Activated CD4-positive, alpha-beta memory T cell treated with anti-CD3 and anti-CD28 coated beads for 36 hours (primary cell): Measurements from ENCODE around the gene GM2A. TPM values are rescaled to one million over a fixed set of nuclear protein-coding genes. Genes with fewer than 3 reads are reported as not detected.

Experiments used
- CTCF ChIA-PET: fragments of 350-600 bp; sonication (Branson Sonifier 250); formaldehyde crosslinking; loops from one replicate; lab custom pipeline; 2021; ENCODE audit warnings: antibody characterized with exemption, inconsistent platforms; lab: Charles Lee
- POLR2A ChIA-PET: fragments of 350-600 bp; sonication (Branson Sonifier 250); formaldehyde crosslinking; loops from one replicate; lab custom pipeline; 2021; ENCODE audit warnings: antibody characterized with exemption; lab: Charles Lee
- DNase-seq: peaks from one replicate; pipeline ENCODE4 v3.0.0-alpha.2; 2020
- H3K27ac Mint-ChIP-seq: one replicate; pipeline ENCODE4 v1.8.0; 2021; ENCODE audit warnings: mixed read lengths
- H3K27me3 Mint-ChIP-seq: one replicate; pipeline ENCODE4 v1.8.0; 2021; ENCODE audit warnings: mixed read lengths
- H3K36me3 Mint-ChIP-seq: one replicate; pipeline ENCODE4 v1.8.0; 2021; ENCODE audit warnings: mixed read lengths
- H3K4me1 Mint-ChIP-seq: one replicate; pipeline ENCODE4 v1.8.0; 2021; ENCODE audit warnings: low read depth, mixed read lengths
- H3K4me3 Mint-ChIP-seq: one replicate; pipeline ENCODE4 v1.8.0; 2021; ENCODE audit warnings: mild to moderate bottlenecking, mixed read lengths
- H3K9me3 Mint-ChIP-seq: one replicate; pipeline ENCODE4 v1.8.0; 2021; ENCODE audit warnings: mixed read lengths
- intact Hi-C: fragments of 100-400 bp; cut with micrococcal nuclease; formaldehyde crosslinking; loops from one replicate; pipeline ENCODE4 v1.15.1; 2023
- total RNA-seq, 2 experiments: library from RNA; stranded (reverse); gene quantifications; one replicate each; pipeline ENCODE4 v1.2.3, GENCODE V29; 2021

Gene GM2A
- total RNA-seq, 2 experiments from 2014 or later: 28.7 to 29.1 TPM

DNA sequence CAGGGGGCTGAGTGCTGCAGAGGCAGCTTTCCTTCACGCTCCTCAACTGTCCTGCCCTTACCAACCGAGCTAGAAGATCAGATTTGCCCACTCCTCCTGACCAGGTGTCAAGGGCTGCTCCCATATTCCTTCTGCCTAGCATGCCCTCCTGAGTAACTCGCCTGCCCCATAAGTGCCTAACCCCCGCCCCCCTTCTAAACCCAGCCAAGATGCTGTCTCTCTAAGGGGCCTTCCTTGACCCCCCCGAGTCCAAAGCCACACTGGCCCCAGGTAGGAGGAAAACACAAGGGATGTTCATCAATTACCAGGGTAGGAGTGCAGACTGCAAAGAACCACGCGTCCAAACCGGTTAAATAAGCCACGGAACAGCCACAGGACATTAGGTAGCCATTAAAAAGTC is 33.8 kb upstream of the GM2A start:
- H3K9me3 Mint-ChIP-seq: no peaks in the 10 kb centered on the region
- intact Hi-C loops: loop anchor here (10.0 kb wide), 1 partner anchor 434 kb away; no protein-coding TSS in a partner anchor
- ChIA-PET CTCF (no interaction called here), POLR2A (no interaction called here)
- H3K4me1 Mint-ChIP-seq: peaks cover 76% of the 10 kb centered on the region
- DNase-seq: no peak
- H3K36me3 Mint-ChIP-seq: peaks cover 11% of the 10 kb centered on the region
- H3K27ac Mint-ChIP-seq: peak overlapping the region; percentile 36
- no peaks in the 10 kb centered on the region for H3K27me3 Mint-ChIP-seq
- no peak overlapping the region for H3K4me3 Mint-ChIP-seq

DNA sequence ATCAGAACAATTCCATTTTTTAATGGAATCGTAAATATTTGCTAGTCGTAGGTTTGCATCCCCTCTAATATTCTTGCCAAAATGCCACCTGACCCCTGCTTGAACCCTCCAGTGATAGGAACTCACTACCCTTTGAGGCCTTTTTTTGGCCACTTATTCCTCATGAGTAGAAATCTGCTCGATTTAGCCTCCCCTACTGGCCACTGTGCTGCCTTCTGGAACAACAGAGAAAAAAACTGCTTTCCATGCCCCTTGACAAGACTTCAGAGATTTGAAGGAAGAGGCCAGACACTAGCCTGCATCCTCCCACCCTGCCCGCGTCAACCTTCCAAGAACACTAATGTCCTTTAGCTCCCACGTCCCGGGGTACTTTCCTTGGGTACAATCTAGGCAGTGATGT is 33.2 kb upstream of the GM2A start:
- H3K36me3 Mint-ChIP-seq: peaks cover 6% of the 10 kb centered on the region
- H3K4me1 Mint-ChIP-seq: peaks cover 75% of the 10 kb centered on the region
- no peaks in the 10 kb centered on the region for H3K27me3 Mint-ChIP-seq
- ChIA-PET POLR2A (interaction anchor here (1.2 kb wide), 1 partner anchor 33 kb away, joined by 3 read pairs; the partner anchor contains the start of gene GM2A), CTCF (interaction anchor here (0.5 kb wide), 1 partner anchor 520 kb away, joined by 3 read pairs; no protein-coding TSS in a partner anchor)
- peak overlapping the region; percentile 86 for H3K27ac Mint-ChIP-seq
- DNase-seq: no peak
- intact Hi-C loops: loop anchor here (10.0 kb wide), 1 partner anchor 435 kb away; no protein-coding TSS in a partner anchor
- no peaks in the 10 kb centered on the region for H3K9me3 Mint-ChIP-seq
- H3K4me3 Mint-ChIP-seq: no peak overlapping the region

DNA sequence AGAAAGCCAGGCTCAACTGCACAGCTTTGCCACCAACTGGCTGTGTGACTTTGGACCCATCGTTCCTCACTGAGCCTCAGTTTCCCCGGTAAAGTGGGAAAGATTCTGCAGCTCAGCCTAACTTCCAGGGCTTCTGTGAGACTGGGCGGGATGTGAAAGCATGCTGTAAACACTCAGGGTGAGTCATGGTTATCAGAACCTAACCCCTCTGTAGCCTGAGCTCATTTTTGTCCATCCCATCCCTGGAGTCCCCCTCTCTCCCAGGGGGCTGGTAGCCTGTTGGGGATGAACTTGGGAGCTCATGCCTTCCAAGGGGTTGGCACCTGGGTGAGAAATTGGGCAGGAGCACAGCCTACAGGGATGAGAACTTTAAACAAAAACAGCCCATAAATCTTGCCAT is 31.4 kb upstream of the GM2A start:
- H3K36me3 Mint-ChIP-seq: peaks cover 6% of the 10 kb centered on the region
- no peaks in the 10 kb centered on the region for H3K27me3 Mint-ChIP-seq
- POLR2A ChIA-PET: interaction anchor here (0.7 to 3.6 kb wide), 3 partner anchors 8 to 20 kb away, joined by 3 to 95 read pairs (median 6); no protein-coding TSS in a partner anchor
- H3K4me3 Mint-ChIP-seq: peak overlapping the region; percentile 89
- peak overlapping the region; percentile 86 for H3K27ac Mint-ChIP-seq
- no peak for DNase-seq
- intact Hi-C loops: no loop called here
- no peaks in the 10 kb centered on the region for H3K9me3 Mint-ChIP-seq
- CTCF ChIA-PET: interaction anchor here (0.8 to 3.5 kb wide), 6 partner anchors 9 to 96 kb away, joined by 3 to 43 read pairs (median 6); no protein-coding TSS in a partner anchor
- peaks cover 72% of the 10 kb centered on the region for H3K4me1 Mint-ChIP-seq

DNA sequence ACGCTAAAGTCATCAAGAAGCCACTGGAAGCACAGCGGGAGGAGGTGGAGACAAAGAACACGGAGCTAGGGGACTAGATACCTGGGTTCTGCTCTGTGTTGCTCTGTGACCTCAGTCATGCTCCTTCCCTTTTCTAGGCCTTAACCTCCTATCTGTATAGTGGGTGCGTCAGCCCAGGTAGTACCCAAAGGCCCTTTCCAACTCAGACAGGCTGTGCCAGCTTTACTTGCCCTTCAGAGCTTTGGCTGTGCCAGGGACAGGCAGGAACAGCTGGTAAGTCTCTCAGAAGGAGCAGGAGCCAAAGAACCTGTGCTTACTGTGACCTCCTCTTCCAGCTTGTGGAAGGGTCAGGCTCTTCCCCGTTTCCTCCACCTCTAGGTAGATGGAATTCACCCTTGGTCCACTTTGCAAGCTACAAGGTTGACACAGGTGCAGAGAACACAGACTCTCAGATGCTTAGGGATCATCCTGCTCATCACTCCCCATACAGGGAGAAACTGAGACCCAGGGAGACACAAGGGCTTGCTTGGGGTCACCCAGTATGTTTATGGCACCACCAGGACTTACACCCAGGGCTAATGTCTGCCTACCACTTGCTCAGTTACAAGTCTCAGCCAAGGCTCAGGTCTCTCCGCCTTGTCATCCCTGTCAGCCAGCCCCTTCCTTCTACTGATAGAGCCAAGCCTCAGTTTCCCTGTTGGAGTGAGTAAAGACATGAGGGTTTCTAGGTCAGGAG is 30.8 kb upstream of the GM2A start:
- intact Hi-C loops: no loop called here
- Mint-ChIP-seq H3K4me3 (peak overlapping the region; percentile 89), H3K4me1 (peaks cover 65% of the 10 kb centered on the region), H3K27ac (peak overlapping the region; percentile 86), H3K36me3 (peaks cover 5% of the 10 kb centered on the region), H3K9me3 (no peaks in the 10 kb centered on the region), H3K27me3 (no peaks in the 10 kb centered on the region)
- DNase-seq: no peak
- ChIA-PET CTCF (interaction anchor here (0.8 to 3.5 kb wide), 10 partner anchors 7 to 96 kb away, joined by 3 to 43 read pairs (median 7); no protein-coding TSS in a partner anchor), POLR2A (interaction anchor here (0.6 to 3.6 kb wide), 5 partner anchors 9 to 31 kb away, joined by 3 to 95 read pairs (median 6); partner anchors contain the start of gene GM2A)

DNA sequence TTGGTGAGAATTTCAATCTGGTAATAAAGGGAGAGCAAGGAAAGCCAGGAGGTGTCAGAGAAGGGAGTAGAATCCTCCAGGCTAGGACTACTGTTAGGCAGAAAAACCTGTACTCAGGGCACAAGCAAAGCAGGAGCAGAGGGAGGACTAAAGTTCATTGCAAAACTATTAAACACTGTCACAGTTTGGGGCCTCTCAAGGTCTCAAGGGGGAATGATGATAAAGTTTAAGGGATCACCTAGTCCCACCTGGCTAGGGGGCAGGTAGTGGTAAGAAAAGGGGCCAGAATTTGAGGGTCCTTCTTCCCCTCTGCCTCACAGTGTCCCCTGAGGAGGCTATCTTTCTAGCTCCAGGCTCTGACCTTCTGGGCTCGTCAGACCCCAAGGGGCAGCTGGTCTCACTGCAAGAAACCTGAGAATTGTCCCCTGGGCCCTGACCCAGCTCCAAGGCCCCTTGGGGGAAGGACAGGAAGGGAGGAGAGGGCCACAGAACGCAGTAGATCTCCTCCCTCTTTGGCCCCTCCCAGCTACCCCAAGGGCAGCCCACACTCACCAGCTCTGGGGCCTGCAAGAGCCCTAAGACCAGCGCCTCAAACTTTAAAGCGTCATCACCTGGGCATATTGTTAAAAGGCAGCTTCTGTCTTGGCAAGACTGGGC is 30.1 kb upstream of the GM2A start:
- DNase-seq: peak; percentile 73
- peak overlapping the region; percentile 86 for H3K27ac Mint-ChIP-seq
- intact Hi-C loops: loop anchor here (1.0 kb wide), 1 partner anchor 9 kb away; no protein-coding TSS in a partner anchor
- no peaks in the 10 kb centered on the region for H3K27me3 Mint-ChIP-seq
- CTCF ChIA-PET: interaction anchor here (1.1 to 3.5 kb wide), 13 partner anchors 8 to 112 kb away, joined by 3 to 43 read pairs (median 8); partner anchors contain the start of gene GM2A
- H3K4me3 Mint-ChIP-seq: peak overlapping the region; percentile 89
- POLR2A ChIA-PET: interaction anchor here (0.6 to 3.6 kb wide), 6 partner anchors 10 to 30 kb away, joined by 3 to 95 read pairs (median 4); partner anchors contain the start of gene GM2A
- H3K4me1 Mint-ChIP-seq: peaks cover 58% of the 10 kb centered on the region
- no peaks in the 10 kb centered on the region for H3K9me3 Mint-ChIP-seq
- H3K36me3 Mint-ChIP-seq: peaks cover 3% of the 10 kb centered on the region

DNA sequence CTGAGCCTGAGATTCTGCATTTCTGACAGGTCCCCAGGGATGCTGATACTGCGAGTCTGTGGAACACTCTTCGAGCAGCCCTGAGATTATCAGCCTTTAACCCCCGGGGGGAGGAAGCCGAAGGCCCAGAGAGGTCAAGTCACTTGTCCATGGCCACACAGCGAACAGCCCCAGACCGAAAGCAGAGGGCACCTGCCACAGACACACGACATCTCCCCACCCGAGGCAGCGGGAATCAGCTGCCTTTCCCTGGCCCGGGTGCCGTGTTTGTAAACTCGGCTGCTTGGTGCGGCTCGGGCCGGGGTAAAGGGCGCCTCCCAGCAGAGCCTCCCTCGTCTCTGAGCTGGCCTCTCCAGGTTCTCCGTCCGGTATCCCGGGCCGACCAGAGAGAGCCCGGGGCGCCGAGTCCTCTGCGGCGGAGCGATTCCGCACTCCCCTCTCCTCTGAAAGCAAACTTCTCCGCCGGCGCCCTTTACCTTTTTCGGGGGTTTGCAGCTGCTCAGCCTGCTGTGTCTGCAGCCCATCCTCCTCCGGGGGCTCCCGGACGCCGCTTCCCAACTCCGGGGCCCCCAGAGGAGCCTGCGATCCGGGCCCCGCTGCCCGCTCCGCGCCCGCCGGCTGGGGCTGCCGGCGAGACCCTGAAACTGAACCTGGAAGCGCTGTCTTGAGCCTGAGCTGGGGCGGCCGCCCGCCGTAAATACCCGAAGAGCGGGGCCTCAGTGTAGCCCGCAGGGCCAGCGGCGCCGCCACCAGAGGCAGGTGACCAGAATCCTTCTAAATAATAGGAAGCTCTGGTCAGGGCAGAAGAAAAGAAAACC is 29.3 kb upstream of the GM2A start, which contains the start of gene CCDC69:
Gene CCDC69, minus strand, starts transcription at position 646 of the 818 bp plus-strand sequence. Its CDS starts 122 bp downstream, at position 524.
- CTCF ChIA-PET: interaction anchor here (0.8 to 3.5 kb wide), 17 partner anchors 8 to 112 kb away, joined by 3 to 43 read pairs (median 6); partner anchors contain the start of gene GM2A
- POLR2A ChIA-PET: interaction anchor here (0.9 to 3.6 kb wide), 7 partner anchors 10 to 74 kb away, joined by 3 to 95 read pairs (median 4); partner anchors contain the start of gene GM2A
- Mint-ChIP-seq H3K4me1 (peaks cover 52% of the 10 kb centered on the region), H3K27me3 (no peaks in the 10 kb centered on the region), H3K4me3 (peak within 1 kb of the TSS; percentile 89), H3K27ac (peak within 1 kb of the TSS; percentile 86), H3K36me3 (peaks cover 3% of the 10 kb centered on the region), H3K9me3 (no peaks in the 10 kb centered on the region)
- DNase-seq: peak; percentile 70
- intact Hi-C loops: loop anchor here (1.0 to 2.0 kb wide), 3 partner anchors 9 to 28 kb away; no protein-coding TSS in a partner anchor

DNA sequence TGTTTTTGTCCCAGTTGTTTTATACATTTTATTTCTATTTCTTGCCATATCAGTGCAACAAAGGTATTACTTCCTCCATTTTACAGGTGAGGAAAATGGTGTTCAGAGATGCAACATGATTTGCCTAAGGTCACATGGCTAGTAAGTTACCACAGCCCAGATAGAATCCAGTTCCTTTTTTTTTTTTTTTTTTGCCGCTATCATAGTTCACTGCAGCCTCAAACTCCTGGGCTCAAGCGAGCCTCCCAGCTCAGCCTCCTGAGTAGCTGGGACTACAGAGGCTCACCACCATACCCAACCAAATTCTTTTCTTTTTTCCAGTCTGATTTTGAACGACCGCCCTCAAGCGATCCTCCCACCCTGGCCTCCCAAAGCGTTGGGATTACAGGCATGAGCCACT is 28.6 kb upstream of the GM2A start:
- Mint-ChIP-seq H3K4me1 (peaks cover 44% of the 10 kb centered on the region), H3K27ac (peak overlapping the region; percentile 86), H3K9me3 (no peaks in the 10 kb centered on the region), H3K4me3 (peak overlapping the region; percentile 89), H3K36me3 (peaks cover 3% of the 10 kb centered on the region), H3K27me3 (no peaks in the 10 kb centered on the region)
- CTCF ChIA-PET: interaction anchor here (0.8 to 3.5 kb wide), 12 partner anchors 9 to 94 kb away, joined by 3 to 43 read pairs (median 6); partner anchors contain the start of gene GM2A
- intact Hi-C loops: loop anchor here (1.0 to 2.0 kb wide), 2 partner anchors 18 to 27 kb away; no protein-coding TSS in a partner anchor
- no peak for DNase-seq
- POLR2A ChIA-PET: interaction anchor here (0.9 to 3.6 kb wide), 7 partner anchors 10 to 75 kb away, joined by 3 to 95 read pairs (median 4); partner anchors contain the start of gene GM2A

DNA sequence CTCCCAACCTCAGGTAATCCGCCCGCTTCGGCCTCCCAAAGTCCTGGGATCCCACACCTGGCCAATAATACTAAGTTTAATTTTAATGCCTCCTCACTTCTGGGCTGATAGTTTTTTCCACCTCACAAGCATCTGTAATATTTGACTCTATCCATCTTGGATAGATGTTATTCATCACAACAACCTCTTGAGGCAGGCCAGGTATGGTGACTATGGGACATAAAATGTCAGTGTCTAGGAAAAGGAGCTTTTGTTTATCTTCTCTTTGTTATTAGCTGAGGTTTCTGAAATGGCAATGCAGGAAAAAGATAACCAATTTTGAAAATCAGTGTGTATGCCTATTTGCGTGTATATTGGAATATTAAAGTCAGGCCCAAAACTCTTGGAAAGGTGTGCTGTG is 27.9 kb upstream of the GM2A start:
- H3K9me3 Mint-ChIP-seq: no peaks in the 10 kb centered on the region
- POLR2A ChIA-PET: no interaction called here

DNA sequence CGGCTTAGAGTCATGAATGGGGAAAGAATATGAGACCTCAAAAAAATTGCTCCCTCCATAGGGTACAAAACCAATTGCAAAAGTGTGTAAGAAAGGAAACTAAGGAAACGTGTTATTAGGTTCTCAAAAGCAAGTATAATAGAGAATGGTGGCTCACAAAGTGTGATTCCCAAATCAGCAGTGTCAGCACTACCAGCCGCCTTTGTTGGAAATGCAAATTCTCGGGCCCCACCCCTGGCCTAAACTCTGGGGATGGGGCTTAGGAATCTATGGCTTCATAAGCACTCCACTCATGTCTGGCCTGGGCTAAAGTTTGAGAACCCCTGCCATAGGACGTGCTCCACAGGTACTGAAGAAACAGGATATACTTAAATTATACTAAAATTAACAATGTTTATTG is 27.5 kb upstream of the GM2A start:
- CTCF ChIA-PET: interaction anchor here (0.6 to 1.5 kb wide), 4 partner anchors 19 to 91 kb away, joined by 3 to 5 read pairs (median 4); no protein-coding TSS in a partner anchor
- H3K4me1 Mint-ChIP-seq: peaks cover 36% of the 10 kb centered on the region
- peaks cover 3% of the 10 kb centered on the region for H3K36me3 Mint-ChIP-seq
- H3K27ac Mint-ChIP-seq: peak overlapping the region; percentile 72
- no peaks in the 10 kb centered on the region for H3K9me3 Mint-ChIP-seq
- intact Hi-C loops: loop anchor here (2.0 kb wide), 1 partner anchor 17 kb away; no protein-coding TSS in a partner anchor
- POLR2A ChIA-PET: no interaction called here
- no peak overlapping the region for H3K4me3 Mint-ChIP-seq
- no peaks in the 10 kb centered on the region for H3K27me3 Mint-ChIP-seq
- DNase-seq: no peak

More for the DNA sequence above, 27.9 kb upstream of the GM2A start:
- DNase-seq: no peak
- H3K4me3 Mint-ChIP-seq: peak overlapping the region; percentile 13
- peak overlapping the region; percentile 72 for H3K27ac Mint-ChIP-seq
- peaks cover 3% of the 10 kb centered on the region for H3K36me3 Mint-ChIP-seq
- peaks cover 40% of the 10 kb centered on the region for H3K4me1 Mint-ChIP-seq
- intact Hi-C loops: loop anchor here (2.0 kb wide), 1 partner anchor 18 kb away; no protein-coding TSS in a partner anchor
- H3K27me3 Mint-ChIP-seq: no peaks in the 10 kb centered on the region
- CTCF ChIA-PET: interaction anchor here (0.6 to 2.4 kb wide), 5 partner anchors 13 to 92 kb away, joined by 3 to 15 read pairs (median 4); no protein-coding TSS in a partner anchor

DNA sequence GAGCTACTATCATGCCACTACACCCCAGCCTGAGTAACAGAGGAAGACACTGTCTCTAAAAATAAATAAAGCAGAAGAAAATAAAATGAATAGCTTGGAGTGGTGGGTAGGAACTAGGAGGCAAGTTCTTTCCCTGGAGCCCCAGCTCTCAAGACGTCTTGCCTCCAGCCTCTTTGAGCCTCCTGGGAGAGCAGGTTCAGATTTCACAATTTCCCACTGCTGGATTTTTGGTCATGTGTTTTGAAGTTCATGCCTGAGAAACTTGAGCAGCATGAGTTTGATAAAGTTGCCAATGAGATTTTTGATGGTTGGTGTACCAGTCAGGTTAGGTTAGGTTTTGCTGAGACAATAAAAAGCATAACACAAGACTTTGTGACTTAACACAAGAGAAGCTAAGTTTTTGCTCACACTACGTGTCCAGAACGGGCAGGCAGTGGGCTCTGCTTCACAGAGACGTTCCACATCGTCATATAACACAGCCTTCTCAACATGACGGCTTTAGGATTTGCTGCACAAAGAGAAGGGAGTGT is 25.0 kb upstream of the GM2A start:
- DNase-seq: no peak
- Mint-ChIP-seq H3K36me3 (no peaks in the 10 kb centered on the region), H3K27me3 (no peaks in the 10 kb centered on the region), H3K4me1 (peaks cover 12% of the 10 kb centered on the region), H3K4me3 (no peak overlapping the region), H3K27ac (no peak overlapping the region), H3K9me3 (no peaks in the 10 kb centered on the region)
- CTCF ChIA-PET: interaction anchor here (0.9 to 1.4 kb wide), 4 partner anchors 11 to 102 kb away, joined by 3 to 7 read pairs (median 3); no protein-coding TSS in a partner anchor
- intact Hi-C loops: no loop called here
- POLR2A ChIA-PET: interaction anchor here (0.7 kb wide), 1 partner anchor 605 kb away, joined by 3 read pairs; no protein-coding TSS in a partner anchor
